Neural cell (in vitro differentiated cells): Measurements from ENCODE around the gene LRP2. TPM values are rescaled to one million over a fixed set of nuclear protein-coding genes. Genes with fewer than 3 reads are reported as not detected.

Experiments used
- H2AFZ ChIP-seq: fragments of 200-600, 300-800 bp; sonication (generic), shearing (Covaris generic); 2 replicates; pipeline ENCODE4 v1.6.0; 2014; ENCODE audit warnings: low read depth, mild to moderate bottlenecking, antibody characterized with exemption, low read length, moderate library complexity
- H3F3A ChIP-seq: fragments of 200-600 bp; shearing (Covaris generic); 2 replicates; pipeline ENCODE4 v1.6.1; 2016; ENCODE audit warnings: mild to moderate bottlenecking, moderate library complexity, mixed read lengths, antibody characterized with exemption, low read length; ENCODE audit not compliant: insufficient read depth, poor library complexity, severe bottlenecking
- H3K27ac ChIP-seq: fragments of 200-600, 300-800 bp; sonication (generic), shearing (Covaris generic); 2 replicates; pipeline ENCODE4 v1.5.1; 2014; ENCODE audit warnings: mild to moderate bottlenecking, low read length, moderate library complexity
- H3K27me3 ChIP-seq: fragments of 300-800, 200-600 bp; sonication (generic), shearing (Covaris generic); 2 replicates; pipeline ENCODE4 v1.6.0; 2014; ENCODE audit warnings: mild to moderate bottlenecking, low read depth, low read length, moderate library complexity; ENCODE audit not compliant: insufficient read depth
- H3K36me3 ChIP-seq: fragments of 300-800, 200-600 bp; sonication (generic), shearing (Covaris generic); 2 replicates; pipeline ENCODE4 v1.5.1; 2014; ENCODE audit warnings: mild to moderate bottlenecking, antibody characterized with exemption, low read length, moderate library complexity; ENCODE audit not compliant: insufficient read depth
- H3K4me2 ChIP-seq: fragments of 300-800, 200-600 bp; sonication (generic), shearing (Covaris generic); 2 replicates; pipeline ENCODE4 v1.6.0; 2014; ENCODE audit warnings: mild to moderate bottlenecking, low read length
- H3K4me3 ChIP-seq: fragments of 300-800, 200-600 bp; sonication (generic), shearing (Covaris generic); 2 replicates; pipeline ENCODE4 v1.5.1; 2014; ENCODE audit warnings: mild to moderate bottlenecking, low read length, moderate library complexity
- H3K79me2 ChIP-seq: fragments of 200-600 bp; shearing (Covaris generic); replicated peaks from 2 replicates; pipeline ENCODE4 v1.6.0; 2014; ENCODE audit warnings: mild to moderate bottlenecking, low read length, moderate library complexity; ENCODE audit not compliant: insufficient read depth
- H3K9ac ChIP-seq: fragments of 300-800, 200-600 bp; sonication (generic), shearing (Covaris generic); 2 replicates; pipeline ENCODE4 v1.6.1; 2016; ENCODE audit warnings: mild to moderate bottlenecking, low read length, mixed read lengths
- H3K9me2 ChIP-seq: fragments of 200-600 bp; shearing (Covaris generic); 2 replicates; pipeline ENCODE4 v1.6.1; 2016; ENCODE audit warnings: mild to moderate bottlenecking, low read length, mixed read lengths; ENCODE audit not compliant: insufficient read depth
- H3K9me3 ChIP-seq: fragments of 200-600, 300-800 bp; sonication (generic), shearing (Covaris generic); 2 replicates; pipeline ENCODE4 v1.6.1; 2016; ENCODE audit warnings: mild to moderate bottlenecking, mixed run types, low read length, moderate library complexity, mixed read lengths
- H4K20me1 ChIP-seq: fragments of 200-600 bp; shearing (Covaris generic); 2 replicates; pipeline ENCODE4 v1.6.1; 2016; ENCODE audit warnings: mild to moderate bottlenecking, mixed run types; ENCODE audit not compliant: insufficient read depth
- EP300 ChIP-seq: fragments of 450-650 bp; conservative IDR thresholded peaks from 2 replicates; pipeline ENCODE4 v1.6.1; 2014; ENCODE audit warnings: antibody characterized with exemption, mild to moderate bottlenecking, moderate library complexity; ENCODE audit not compliant: poor library complexity, severe bottlenecking
- EZH2 ChIP-seq: fragments of 200-600, 300-800 bp; shearing (Covaris generic), sonication (generic); IDR thresholded peaks from 2 replicates; pipeline ENCODE4 v1.6.1; 2014; ENCODE audit warnings: antibody characterized with exemption, low read length, borderline replicate concordance, mild to moderate bottlenecking; ENCODE audit not compliant: insufficient read depth, poor library complexity, severe bottlenecking
- MXI1 ChIP-seq: fragments of 450-650 bp; conservative IDR thresholded peaks from 2 replicates; pipeline ENCODE4 v1.6.1; 2014; ENCODE audit warnings: antibody characterized with exemption, mild to moderate bottlenecking; ENCODE audit not compliant: poor library complexity, severe bottlenecking
- POLR2AphosphoS5 ChIP-seq: IDR thresholded peaks from 2 replicates; pipeline ENCODE4 v1.6.1; 2012
- RAD21 ChIP-seq: fragments of 450-650 bp; conservative IDR thresholded peaks from 2 replicates; pipeline ENCODE4 v1.6.1; 2014; ENCODE audit warnings: antibody characterized with exemption, mild to moderate bottlenecking, moderate library complexity
- SMC3 ChIP-seq: fragments of 450-650 bp; conservative IDR thresholded peaks from 2 replicates; pipeline ENCODE4 v1.6.1; 2014; ENCODE audit warnings: antibody characterized with exemption, mild to moderate bottlenecking, moderate library complexity; ENCODE audit not compliant: poor library complexity
- TAF1 ChIP-seq: IDR thresholded peaks from 2 replicates; pipeline ENCODE4 v1.6.1; 2012; ENCODE audit warnings: low read depth
- polyA plus RNA-seq: library from polyadenylated mRNA; depleted of rRNA; stranded (reverse); fragments of >200 nt; gene quantifications from 2 replicates; pipeline ENCODE4 v1.2.3, GENCODE V29; 2014
- TF ChIP-seq, protein P1 (sequence below): fragments of 450-650 bp; IDR thresholded peaks from 2 replicates; pipeline ENCODE4 v1.5.1; 2014; ENCODE audit warnings: antibody characterized with exemption, mild to moderate bottlenecking, moderate library complexity; ENCODE audit not compliant: poor library complexity, severe bottlenecking
- TF ChIP-seq, protein P2 (sequence below): IDR thresholded peaks from 2 replicates; pipeline ENCODE4 v1.6.1; 2012; ENCODE audit warnings: borderline replicate concordance

Gene LRP2
- polyA plus RNA-seq, 1 donor from 2014 or later = 1.8 TPM

DNA sequence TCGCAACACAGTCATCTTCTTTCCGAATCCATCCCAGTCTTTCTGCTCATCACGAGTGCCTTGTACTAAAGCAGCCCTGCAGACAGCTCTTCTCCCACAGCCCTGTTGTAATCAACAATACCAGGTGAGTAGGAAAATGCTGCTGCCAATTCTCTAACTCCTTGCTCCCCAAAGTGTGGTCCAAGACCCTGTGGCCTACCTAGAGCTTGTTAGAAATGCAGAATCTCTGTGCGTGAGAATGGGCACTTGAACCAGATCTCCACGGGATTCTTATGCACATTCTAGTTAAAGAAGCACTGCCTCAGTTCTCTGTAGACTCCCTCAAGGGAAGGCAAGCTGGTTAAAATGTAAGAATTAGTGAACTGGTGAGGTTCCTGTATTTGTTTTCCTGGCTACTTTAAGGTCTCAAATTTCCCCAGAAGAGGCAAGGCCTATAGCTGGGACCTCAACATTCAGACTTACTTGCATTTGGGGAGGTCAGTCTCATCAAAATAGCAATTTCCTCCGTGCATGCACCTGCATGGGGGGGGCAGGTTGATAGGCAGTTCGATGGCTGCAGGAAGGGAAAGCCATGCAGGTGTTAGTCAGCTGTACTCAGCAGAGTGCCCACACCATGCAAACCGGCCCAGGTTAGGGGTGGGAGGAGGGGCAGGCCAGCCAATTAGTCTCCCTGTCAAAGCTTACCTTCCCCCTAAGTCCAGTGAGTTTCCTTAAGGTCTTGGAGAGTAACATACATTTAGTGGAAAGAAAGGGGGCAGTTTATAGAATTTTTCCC, 222.2 kb downstream of the LRP2 start:
- no peaks in the 10 kb centered on the region for H4K20me1 ChIP-seq
- no peak overlapping the region for H3K4me3 ChIP-seq
- no peaks in the 10 kb centered on the region for H3K27me3 ChIP-seq
- no peak overlapping the region for H2AFZ ChIP-seq
- H3K79me2 ChIP-seq = no peaks in the 10 kb centered on the region
- no peak overlapping the region for H3K9ac ChIP-seq
- no peaks in the 10 kb centered on the region for H3F3A ChIP-seq
- no peaks in the 10 kb centered on the region for H3K9me3 ChIP-seq
- no peak overlapping the region for H3K27ac ChIP-seq
- H3K36me3 ChIP-seq = no peaks in the 10 kb centered on the region
- H3K9me2 ChIP-seq = no peaks in the 10 kb centered on the region
- TF ChIP-seq TAF1 = no peak
- no peak for TF ChIP-seq EZH2
- TF ChIP-seq MXI1 = no peak
- no peak for TF ChIP-seq EP300
- TF ChIP-seq, protein P1, sequence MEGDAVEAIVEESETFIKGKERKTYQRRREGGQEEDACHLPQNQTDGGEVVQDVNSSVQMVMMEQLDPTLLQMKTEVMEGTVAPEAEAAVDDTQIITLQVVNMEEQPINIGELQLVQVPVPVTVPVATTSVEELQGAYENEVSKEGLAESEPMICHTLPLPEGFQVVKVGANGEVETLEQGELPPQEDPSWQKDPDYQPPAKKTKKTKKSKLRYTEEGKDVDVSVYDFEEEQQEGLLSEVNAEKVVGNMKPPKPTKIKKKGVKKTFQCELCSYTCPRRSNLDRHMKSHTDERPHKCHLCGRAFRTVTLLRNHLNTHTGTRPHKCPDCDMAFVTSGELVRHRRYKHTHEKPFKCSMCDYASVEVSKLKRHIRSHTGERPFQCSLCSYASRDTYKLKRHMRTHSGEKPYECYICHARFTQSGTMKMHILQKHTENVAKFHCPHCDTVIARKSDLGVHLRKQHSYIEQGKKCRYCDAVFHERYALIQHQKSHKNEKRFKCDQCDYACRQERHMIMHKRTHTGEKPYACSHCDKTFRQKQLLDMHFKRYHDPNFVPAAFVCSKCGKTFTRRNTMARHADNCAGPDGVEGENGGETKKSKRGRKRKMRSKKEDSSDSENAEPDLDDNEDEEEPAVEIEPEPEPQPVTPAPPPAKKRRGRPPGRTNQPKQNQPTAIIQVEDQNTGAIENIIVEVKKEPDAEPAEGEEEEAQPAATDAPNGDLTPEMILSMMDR = no peak
- no peak for TF ChIP-seq SMC3
- TF ChIP-seq, protein P2, sequence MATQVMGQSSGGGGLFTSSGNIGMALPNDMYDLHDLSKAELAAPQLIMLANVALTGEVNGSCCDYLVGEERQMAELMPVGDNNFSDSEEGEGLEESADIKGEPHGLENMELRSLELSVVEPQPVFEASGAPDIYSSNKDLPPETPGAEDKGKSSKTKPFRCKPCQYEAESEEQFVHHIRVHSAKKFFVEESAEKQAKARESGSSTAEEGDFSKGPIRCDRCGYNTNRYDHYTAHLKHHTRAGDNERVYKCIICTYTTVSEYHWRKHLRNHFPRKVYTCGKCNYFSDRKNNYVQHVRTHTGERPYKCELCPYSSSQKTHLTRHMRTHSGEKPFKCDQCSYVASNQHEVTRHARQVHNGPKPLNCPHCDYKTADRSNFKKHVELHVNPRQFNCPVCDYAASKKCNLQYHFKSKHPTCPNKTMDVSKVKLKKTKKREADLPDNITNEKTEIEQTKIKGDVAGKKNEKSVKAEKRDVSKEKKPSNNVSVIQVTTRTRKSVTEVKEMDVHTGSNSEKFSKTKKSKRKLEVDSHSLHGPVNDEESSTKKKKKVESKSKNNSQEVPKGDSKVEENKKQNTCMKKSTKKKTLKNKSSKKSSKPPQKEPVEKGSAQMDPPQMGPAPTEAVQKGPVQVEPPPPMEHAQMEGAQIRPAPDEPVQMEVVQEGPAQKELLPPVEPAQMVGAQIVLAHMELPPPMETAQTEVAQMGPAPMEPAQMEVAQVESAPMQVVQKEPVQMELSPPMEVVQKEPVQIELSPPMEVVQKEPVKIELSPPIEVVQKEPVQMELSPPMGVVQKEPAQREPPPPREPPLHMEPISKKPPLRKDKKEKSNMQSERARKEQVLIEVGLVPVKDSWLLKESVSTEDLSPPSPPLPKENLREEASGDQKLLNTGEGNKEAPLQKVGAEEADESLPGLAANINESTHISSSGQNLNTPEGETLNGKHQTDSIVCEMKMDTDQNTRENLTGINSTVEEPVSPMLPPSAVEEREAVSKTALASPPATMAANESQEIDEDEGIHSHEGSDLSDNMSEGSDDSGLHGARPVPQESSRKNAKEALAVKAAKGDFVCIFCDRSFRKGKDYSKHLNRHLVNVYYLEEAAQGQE = no peak
- TF ChIP-seq RAD21 = no peak
- no peak for TF ChIP-seq POLR2AphosphoS5
- H3K4me2 ChIP-seq = no peak overlapping the region

DNA sequence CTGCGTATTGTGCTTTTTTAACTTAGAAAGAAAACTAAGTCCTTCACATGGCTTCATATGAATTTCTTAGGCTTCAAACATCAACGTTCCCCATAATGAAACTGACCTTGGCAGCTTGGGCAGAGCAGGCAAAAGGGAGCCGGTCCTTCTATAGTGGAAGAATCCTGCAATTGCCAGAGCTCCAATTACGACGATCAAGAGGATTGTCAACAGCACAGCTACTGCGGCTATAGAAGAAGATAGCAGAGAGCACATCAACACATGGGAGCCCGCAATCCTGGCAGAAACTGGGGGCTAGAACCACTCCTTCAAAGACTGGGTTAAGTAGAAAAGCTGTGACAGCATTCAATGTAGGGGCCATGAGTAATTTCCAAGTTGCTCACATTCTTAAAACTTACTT, 223.2 kb downstream of the LRP2 start:
- H3K27me3 ChIP-seq = no peaks in the 10 kb centered on the region
- no peak overlapping the region for H3K4me2 ChIP-seq
- TF ChIP-seq, protein P2 = no peak
- TF ChIP-seq POLR2AphosphoS5 (no peak), EP300 (no peak), MXI1 (no peak), RAD21 (no peak), TAF1 (no peak), EZH2 (no peak), SMC3 (no peak)
- TF ChIP-seq, protein P1 = no peak
- no peaks in the 10 kb centered on the region for H3K9me3 ChIP-seq
- H4K20me1 ChIP-seq = no peaks in the 10 kb centered on the region
- H3K27ac ChIP-seq = no peak overlapping the region
- no peaks in the 10 kb centered on the region for H3K79me2 ChIP-seq
- no peaks in the 10 kb centered on the region for H3K9me2 ChIP-seq
- no peak overlapping the region for H3K4me3 ChIP-seq
- H3F3A ChIP-seq = no peaks in the 10 kb centered on the region
- no peak overlapping the region for H3K9ac ChIP-seq
- H3K36me3 ChIP-seq = no peaks in the 10 kb centered on the region
- no peak overlapping the region for H2AFZ ChIP-seq
